Adrenal gland (tissue), 5 donors: ENCODE data around the gene CUTA.

Experiments
- CTCF ChIP-seq, 6 experiments: fragments of 450-650 bp in 4 of 6; fragments of 200-600 bp in 2 of 6; sonication (generic) in 1 of 6; IDR thresholded peaks; 1 replicate in 5 of 6; 2 replicates in 1 of 6; pipeline versions ENCODE4 v1.5.1 to v1.8.0; 2016 to 2021; ENCODE audit warnings: antibody characterized with exemption in 6 of 6, mild to moderate bottlenecking in 2 of 6, moderate library complexity in 1 of 6
- POLR2A ChIP-seq, 2 donors: fragments of 450-650 bp; IDR thresholded peaks; one replicate each; pipeline ENCODE4 v1.6.1; 2017; ENCODE audit warnings: antibody characterized with exemption in 2 of 2, mild to moderate bottlenecking in 2 of 2, moderate library complexity in 1 of 2
- donor health status: DM: no; HTN: no; CAD: no.

- TF ChIP-seq CTCF (IDR thresholded peaks at IDR 0.05), result no peak
- no peak for TF ChIP-seq POLR2A (IDR thresholded peaks at IDR 0.05)
Observed at GRCh38 chr6:33445119-33445603, 27.3 kb upstream of the CUTA start.
